Measurements from ENCODE around the gene ALX4.

The ALX4 gene

DNA sequence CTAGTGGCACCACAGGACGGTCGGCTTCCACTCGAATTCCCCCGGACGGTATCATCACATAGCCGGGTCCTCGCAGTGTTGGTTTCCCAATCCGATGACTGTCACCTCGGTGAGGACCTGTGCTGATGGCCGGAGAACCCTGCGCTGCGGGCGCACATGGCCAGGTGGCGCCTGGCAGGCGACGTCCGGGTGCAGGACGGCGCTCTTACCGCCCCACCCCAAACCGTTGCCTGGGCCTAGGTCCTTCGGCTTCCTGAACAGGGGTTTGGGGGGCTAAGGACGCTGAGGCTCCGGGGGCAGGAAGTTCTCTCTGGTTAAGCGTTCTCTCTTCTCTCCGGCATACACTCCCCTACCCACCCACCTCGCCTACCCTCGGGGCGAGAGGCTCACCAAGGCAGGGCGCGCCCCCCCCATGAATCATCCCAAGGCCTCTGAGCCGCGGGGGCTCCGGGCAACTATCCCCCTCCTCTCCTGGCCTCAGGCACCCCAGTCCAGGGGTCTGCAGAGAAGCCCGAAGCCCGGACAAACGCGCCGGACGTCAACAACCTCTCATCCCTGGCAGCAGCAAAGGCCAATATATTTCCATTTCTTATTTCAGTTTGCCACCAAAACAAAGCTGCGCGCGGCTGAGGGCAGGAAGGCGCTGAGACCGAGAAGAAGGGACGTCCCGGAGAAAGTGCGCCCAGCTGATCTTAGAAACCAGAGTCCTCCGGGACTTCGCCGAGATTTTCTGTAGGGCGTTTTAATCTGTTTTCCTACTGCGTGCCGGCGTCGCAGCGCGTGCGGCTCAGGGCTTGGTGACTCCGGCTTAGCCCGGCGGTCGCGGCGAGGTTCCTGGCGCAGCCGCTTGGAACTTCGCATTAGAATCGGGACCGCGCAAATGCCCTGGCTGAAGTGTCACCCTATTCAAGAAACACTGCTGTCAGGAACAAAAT lies 5.6 kb downstream of the ALX4 start:
- no peak overlapping the region for H3K4me3 ChIP-seq (ENCODE audit: low read length in 2 of 2)

DNA sequence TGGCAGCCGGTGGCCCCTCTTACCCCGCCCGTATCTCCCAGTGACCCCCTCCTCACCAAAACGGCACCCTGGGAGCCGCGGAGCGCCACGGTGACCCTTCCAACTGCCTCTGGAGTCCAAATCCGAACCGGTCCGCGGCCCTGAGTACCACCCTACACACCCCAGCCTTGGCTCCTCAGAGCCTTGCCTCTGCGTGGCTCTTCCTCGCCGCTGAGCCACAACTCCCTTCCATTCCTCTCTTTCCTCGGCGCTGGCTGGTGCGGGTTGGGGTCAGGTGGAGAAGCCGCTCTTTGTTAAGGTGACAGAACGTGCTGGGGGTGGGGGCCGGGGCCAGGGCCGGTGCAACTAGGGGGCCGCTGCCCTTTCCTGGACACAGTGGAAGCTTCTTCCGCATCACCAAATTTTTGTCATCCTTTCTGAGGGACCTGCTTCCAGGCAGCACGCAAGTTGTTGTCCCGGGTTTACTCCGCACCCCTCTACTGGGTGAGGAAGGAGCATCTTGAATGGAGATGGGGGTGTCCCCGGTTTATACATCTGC lies 6.5 kb downstream of the ALX4 start:
- WGBS, 2 donors (ENCODE audit: extremely low coverage in 2 of 2, insufficient read length in 2 of 2, insufficient replicate concordance in 1 of 2), result no CpG with 5 or more reads among the region's 28 CpGs
- H3K9me3 ChIP-seq (replicated peaks in 1 of 2; ENCODE audit: control insufficient read depth in 2 of 2, insufficient read depth in 1 of 2, low read depth in 1 of 2, low read length in 2 of 2), result peaks cover 0 to 4% of the 10 kb centered on the region in 2 donors
- no peak overlapping the region for H3K4me2 ChIP-seq (ENCODE audit: insufficient read depth, low read length, poor library complexity, severe bottlenecking)
- H3K23ac ChIP-seq (ENCODE audit: low read depth, low read length, poor library complexity), result peak overlapping the region; percentile 61
- H3K27me3 ChIP-seq (ENCODE audit: control insufficient read depth in 3 of 3, insufficient read depth in 3 of 3, low read depth in 1 of 3, low read length in 3 of 3), result peaks cover 57 to 90% (median 84%) of the 10 kb centered on the region in 3 experiments
- H2BK12ac ChIP-seq (ENCODE audit: low read length), result no peak overlapping the region
- no peak overlapping the region for H2BK5ac ChIP-seq (ENCODE audit: low read length)
- no peaks in the 10 kb centered on the region for H3K79me1 ChIP-seq (ENCODE audit: low read depth, low read length)
- no peak overlapping the region for H2BK120ac ChIP-seq (ENCODE audit: low read depth, low read length)
- H3K14ac ChIP-seq (ENCODE audit: low read length), result no peak overlapping the region
- no peak overlapping the region for H4K8ac ChIP-seq (ENCODE audit: low read depth, low read length)
- H3K4me3 ChIP-seq (ENCODE audit: low read length in 2 of 2), result no peak overlapping the region
- peak overlapping the region; percentile 15 for H3K9ac ChIP-seq (ENCODE audit: low read depth, low read length, poor library complexity)
- H2AFZ ChIP-seq (ENCODE audit: low read length), result no peak overlapping the region
- peak overlapping the region; percentile 66 for H3K18ac ChIP-seq (ENCODE audit: low read length)
- H2AK5ac ChIP-seq (ENCODE audit: low read depth, low read length), result no peak overlapping the region
- DNase-seq (ENCODE audit: low spot score), result no peak
- peaks cover 2 to 9% of the 10 kb centered on the region in 2 donors for H3K4me1 ChIP-seq (ENCODE audit: control insufficient read depth in 2 of 2, insufficient read depth in 1 of 2, low read depth in 1 of 2, low read length in 2 of 2)
- no peak overlapping the region for H4K91ac ChIP-seq (ENCODE audit: low read depth, low read length, poor library complexity)
- H3K4ac ChIP-seq (ENCODE audit: low read length), result no peak overlapping the region
- no peak overlapping the region for H3K27ac ChIP-seq (replicated peaks; ENCODE audit: low read length)
- no peak overlapping the region for H2BK15ac ChIP-seq (ENCODE audit: low read length)
- H3K36me3 ChIP-seq (replicated peaks in 1 of 2; ENCODE audit: control insufficient read depth in 2 of 2, insufficient read depth in 2 of 2, low read length in 2 of 2), result no peaks in the 10 kb centered on the region

More for the DNA sequence above, 5.6 kb downstream of the ALX4 start:
- Histone ChIP-seq H2AFZ (ENCODE audit: low read length) (peak overlapping the region; percentile 78), H3K14ac (ENCODE audit: low read length) (no peak overlapping the region), H2AK5ac (ENCODE audit: low read depth, low read length) (peak overlapping the region; percentile 60), H3K4me2 (ENCODE audit: insufficient read depth, low read length, poor library complexity, severe bottlenecking) (no peak overlapping the region), H4K91ac (ENCODE audit: low read depth, low read length, poor library complexity) (no peak overlapping the region), H3K9ac (ENCODE audit: low read depth, low read length, poor library complexity) (no peak overlapping the region), H3K9me3 (replicated peaks in 1 of 2; ENCODE audit: control insufficient read depth in 2 of 2, insufficient read depth in 1 of 2, low read depth in 1 of 2, low read length in 2 of 2) (peaks cover 0 to 4% of the 10 kb centered on the region in 2 donors), H3K36me3 (replicated peaks in 1 of 2; ENCODE audit: control insufficient read depth in 2 of 2, insufficient read depth in 2 of 2, low read length in 2 of 2) (no peaks in the 10 kb centered on the region), H2BK5ac (ENCODE audit: low read length) (no peak overlapping the region), H2BK15ac (ENCODE audit: low read length) (peak overlapping the region; percentile 20), H3K4me1 (ENCODE audit: control insufficient read depth in 2 of 2, insufficient read depth in 1 of 2, low read depth in 1 of 2, low read length in 2 of 2) (peaks cover 2 to 11% of the 10 kb centered on the region in 2 donors), H4K8ac (ENCODE audit: low read depth, low read length) (no peak overlapping the region), H2BK120ac (ENCODE audit: low read depth, low read length) (no peak overlapping the region), H3K27me3 (ENCODE audit: control insufficient read depth in 3 of 3, insufficient read depth in 3 of 3, low read depth in 1 of 3, low read length in 3 of 3) (peaks cover 64 to 93% (median 93%) of the 10 kb centered on the region in 3 experiments), H3K79me1 (ENCODE audit: low read depth, low read length) (no peaks in the 10 kb centered on the region), H3K18ac (ENCODE audit: low read length) (peak overlapping the region; percentile 46), H3K27ac (replicated peaks; ENCODE audit: low read length) (no peak overlapping the region), H3K23ac (ENCODE audit: low read depth, low read length, poor library complexity) (peak overlapping the region; percentile 77), H2BK12ac (ENCODE audit: low read length) (no peak overlapping the region), H3K4ac (ENCODE audit: low read length) (no peak overlapping the region)
- no CpG with 5 or more reads among the region's 71 CpGs for WGBS, 2 donors (ENCODE audit: extremely low coverage in 2 of 2, insufficient read length in 2 of 2, insufficient replicate concordance in 1 of 2)
- DNase-seq (ENCODE audit: low spot score), result no peak

- Histone ChIP-seq H3K14ac (ENCODE audit: low read length) (peak overlapping the region; percentile 60), H2BK15ac (ENCODE audit: low read length) (no peak overlapping the region), H2BK12ac (ENCODE audit: low read length) (no peak overlapping the region), H3K4me1 (ENCODE audit: control insufficient read depth in 2 of 2, insufficient read depth in 1 of 2, low read depth in 1 of 2, low read length in 2 of 2) (peaks cover 2 to 9% of the 10 kb centered on the region in 2 donors), H3K27me3 (ENCODE audit: control insufficient read depth in 3 of 3, insufficient read depth in 3 of 3, low read depth in 1 of 3, low read length in 3 of 3) (peaks cover 40 to 76% (median 67%) of the 10 kb centered on the region in 3 experiments), H2AFZ (ENCODE audit: low read length) (no peak overlapping the region), H4K8ac (ENCODE audit: low read depth, low read length) (no peak overlapping the region), H3K9me3 (replicated peaks in 1 of 2; ENCODE audit: control insufficient read depth in 2 of 2, insufficient read depth in 1 of 2, low read depth in 1 of 2, low read length in 2 of 2) (peaks cover 0 to 1% of the 10 kb centered on the region in 2 donors), H3K4me3 (ENCODE audit: low read length in 2 of 2) (no peak overlapping the region), H3K4me2 (ENCODE audit: insufficient read depth, low read length, poor library complexity, severe bottlenecking) (no peak overlapping the region), H3K18ac (ENCODE audit: low read length) (peak overlapping the region; percentile 84), H2BK5ac (ENCODE audit: low read length) (no peak overlapping the region), H3K9ac (ENCODE audit: low read depth, low read length, poor library complexity) (no peak overlapping the region), H3K79me1 (ENCODE audit: low read depth, low read length) (no peaks in the 10 kb centered on the region), H4K91ac (ENCODE audit: low read depth, low read length, poor library complexity) (no peak overlapping the region), H3K36me3 (replicated peaks in 1 of 2; ENCODE audit: control insufficient read depth in 2 of 2, insufficient read depth in 2 of 2, low read length in 2 of 2) (no peaks in the 10 kb centered on the region), H3K23ac (ENCODE audit: low read depth, low read length, poor library complexity) (peak overlapping the region; percentile 77), H2AK5ac (ENCODE audit: low read depth, low read length) (peak overlapping the region; percentile 79), H2BK120ac (ENCODE audit: low read depth, low read length) (no peak overlapping the region), H3K27ac (replicated peaks; ENCODE audit: low read length) (no peak overlapping the region), H3K4ac (ENCODE audit: low read length) (peak overlapping the region; percentile 48)
- WGBS, 2 donors (ENCODE audit: extremely low coverage in 2 of 2, insufficient read length in 2 of 2, insufficient replicate concordance in 1 of 2), result no CpG with 5 or more reads among the region's 20 CpGs
- no peak for DNase-seq (ENCODE audit: low spot score)
These were observed 8.2 kb downstream of the ALX4 start for GRCh38 chr11:44301564-44302271.
